Tibial artery (tissue), 4 donors: ENCODE data around the gene TMUB1.

Source experiments
- DNase-seq, 2 donors: peaks; one replicate each; pipeline ENCODE4 v3.0.0-alpha.2; 2019
- H3K27ac ChIP-seq, 2 donors: fragments of 200-600 bp; sonication (generic) in 1 of 2; 1 replicate in 1 of 2; 2 replicates in 1 of 2; pipeline ENCODE4 v1.5.1; 2018 to 2019; ENCODE audit warnings: mild to moderate bottlenecking in 1 of 2
- H3K27me3 ChIP-seq, 2 donors: fragments of 200-600 bp; sonication (generic) in 1 of 2; one replicate each; pipeline versions ENCODE4 v1.5.1 to v1.6.0; 2016 to 2019
- H3K36me3 ChIP-seq, 3 donors: fragments of 200-600 bp; sonication (generic) in 2 of 3; one replicate each; pipeline ENCODE4 v1.5.1; 2016 to 2019; ENCODE audit warnings: mild to moderate bottlenecking in 2 of 3
- H3K4me1 ChIP-seq, 4 donors: fragments of 200-600 bp; sonication (generic) in 2 of 4; 1 replicate in 3 of 4; 2 replicates in 1 of 4; pipeline ENCODE4 v1.5.1; 2016 to 2019
- H3K4me3 ChIP-seq, 2 donors: fragments of 200-600 bp; sonication (generic) in 1 of 2; 1 replicate in 1 of 2; 2 replicates in 1 of 2; pipeline ENCODE4 v1.5.1; 2018 to 2019; ENCODE audit warnings: mild to moderate bottlenecking in 2 of 2
- H3K9me3 ChIP-seq, 3 donors: fragments of 200-600 bp; sonication (generic) in 1 of 3; one replicate each; pipeline ENCODE4 v1.5.1; 2016 to 2019
- CTCF ChIP-seq, 2 experiments: fragments of 200-600 bp in 1 of 2; fragments of 450-650 bp in 1 of 2; IDR thresholded peaks; one replicate each; pipeline ENCODE4 v1.5.1; 2017 to 2019; ENCODE audit warnings: antibody characterized with exemption in 2 of 2, mild to moderate bottlenecking in 1 of 2, moderate library complexity in 1 of 2
- intact Hi-C: fragments of 100-400 bp; cut with DNase I; formaldehyde crosslinking; loops from one replicate; pipeline ENCODE4 v1.15.0; 2023; ENCODE audit warnings: low total_unique reads

Gene TMUB1

DNA sequence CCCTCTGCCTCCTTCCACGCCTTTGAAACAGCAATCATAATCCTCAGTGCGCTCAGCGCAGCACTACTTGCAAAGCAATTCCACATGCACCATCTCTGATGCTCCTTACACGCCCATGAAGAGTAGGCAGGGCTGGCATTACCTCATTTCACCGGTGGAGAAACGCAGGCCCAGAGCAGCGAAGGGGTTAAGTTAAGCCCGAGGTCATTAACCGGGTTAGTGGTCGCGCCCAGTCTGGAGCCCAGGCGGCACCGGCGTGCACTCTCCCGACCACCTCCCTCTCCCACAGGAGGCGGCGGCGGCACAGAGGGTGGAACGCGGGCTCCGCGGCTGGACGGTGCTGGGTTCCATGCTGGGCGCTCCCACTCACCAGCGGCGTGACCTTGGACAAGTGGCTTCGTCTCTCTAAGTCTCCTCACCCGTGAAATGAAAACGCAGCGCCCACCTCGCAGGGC is 3.2 kb downstream of the TMUB1 start:
- Histone ChIP-seq H3K4me1 (peaks cover 0 to 63% (median 46%) of the 10 kb centered on the region in 4 donors), H3K9me3 (no peaks in the 10 kb centered on the region), H3K4me3 (peak overlapping the region; percentile 89 to 95), H3K27me3 (no peaks in the 10 kb centered on the region), H3K27ac (peak overlapping the region; percentile 98 to 99), H3K36me3 (peaks cover 2 to 26% (median 25%) of the 10 kb centered on the region in 3 donors)
- TF ChIP-seq CTCF (IDR thresholded peaks at IDR 0.05) = no peak
- peak in 1 of 2 donors; percentile 60 for DNase-seq
- intact Hi-C loops = no loop called here

GRCh38 chr7:151079199-151079910 is 3.9 kb downstream of the TMUB1 start:
- Histone ChIP-seq H3K27ac (peak overlapping the region; percentile 98 to 99), H3K4me1 (peaks cover 0 to 63% (median 45%) of the 10 kb centered on the region in 4 donors), H3K27me3 (no peaks in the 10 kb centered on the region), H3K9me3 (no peaks in the 10 kb centered on the region), H3K4me3 (peak overlapping the region; percentile 89 to 95), H3K36me3 (peaks cover 8 to 34% (median 32%) of the 10 kb centered on the region in 3 donors)
- intact Hi-C loops = no loop called here
- peak in 1 of 2 donors; percentile 64 for DNase-seq
- no peak for TF ChIP-seq CTCF (IDR thresholded peaks at IDR 0.05)

DNA sequence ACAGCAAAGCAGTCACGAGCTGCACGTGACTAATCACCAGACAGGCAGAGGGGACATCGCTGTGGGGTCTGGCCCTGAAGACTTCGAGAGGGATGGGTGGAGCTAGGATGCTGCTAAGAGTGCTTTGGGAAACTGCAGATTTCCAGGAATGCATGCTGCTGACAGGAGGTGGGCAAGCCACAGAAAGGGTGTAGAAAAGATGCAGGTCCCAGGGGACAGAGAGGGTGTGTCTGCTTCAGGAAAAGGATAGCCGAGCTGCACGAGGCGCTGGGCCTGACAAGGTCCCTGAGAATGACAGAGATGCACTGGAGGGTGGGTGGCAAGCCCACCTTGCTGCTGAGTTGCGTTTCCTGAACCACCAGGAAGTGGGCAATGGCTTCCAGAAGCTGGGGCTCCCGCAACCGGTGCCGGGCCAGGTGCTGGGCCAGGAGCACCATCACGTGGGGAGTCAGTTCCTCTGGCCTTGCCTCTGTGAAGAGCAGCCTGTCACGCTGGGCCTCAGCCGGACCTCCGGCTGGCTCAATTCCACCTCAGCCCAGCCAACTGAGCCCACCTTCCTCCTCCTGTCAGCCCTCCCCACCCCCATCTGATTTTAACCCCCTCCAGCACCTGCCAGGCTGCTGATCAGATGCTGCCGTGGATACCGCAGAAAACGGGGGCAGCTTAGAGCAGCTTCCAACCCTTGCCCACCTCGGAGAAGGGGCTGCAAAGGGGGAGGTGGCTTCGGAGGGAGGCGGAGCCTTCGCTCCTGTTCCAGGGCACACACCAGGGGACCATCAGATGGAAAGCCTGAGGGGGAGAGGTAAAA is 4.9 kb downstream of the TMUB1 start:
- Histone ChIP-seq H3K27ac (peak overlapping the region in 1 of 2 donors; percentile 38), H3K4me3 (no peak overlapping the region)

DNA sequence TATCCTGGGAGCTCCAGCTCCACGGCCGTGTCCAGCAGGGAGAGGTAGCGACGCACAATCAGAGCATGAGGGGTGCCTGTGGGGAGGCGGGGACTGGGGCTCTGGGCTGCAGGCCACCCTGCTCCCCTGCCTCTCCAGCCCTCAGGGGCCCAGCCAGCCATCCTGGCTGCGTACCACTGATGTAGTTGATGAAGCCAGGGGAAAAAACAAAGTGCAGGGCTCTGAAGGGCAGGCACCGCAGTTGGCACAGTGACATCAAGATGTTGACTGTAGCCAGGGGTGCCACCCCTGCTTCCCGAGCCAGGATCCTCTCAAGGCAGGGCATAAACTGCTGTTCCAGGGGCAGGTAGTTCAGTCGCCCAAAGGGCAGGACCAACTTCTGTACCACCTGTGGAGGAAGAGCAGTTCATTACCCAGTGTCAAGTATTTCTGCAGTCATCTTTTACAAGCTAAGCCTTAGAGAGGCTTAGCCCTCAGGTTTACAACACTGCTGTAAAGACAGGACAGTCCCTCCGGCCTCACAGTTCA is 5.5 kb downstream of the TMUB1 start:
- Histone ChIP-seq H3K27me3 (no peaks in the 10 kb centered on the region), H3K4me3 (no peak overlapping the region), H3K9me3 (no peaks in the 10 kb centered on the region), H3K27ac (peak overlapping the region; percentile 11 to 38), H3K36me3 (peaks cover 22 to 50% (median 47%) of the 10 kb centered on the region in 3 donors), H3K4me1 (peaks cover 0 to 56% (median 42%) of the 10 kb centered on the region in 4 donors)
- TF ChIP-seq CTCF (IDR thresholded peaks at IDR 0.05) = no peak
- intact Hi-C loops = no loop called here
- DNase-seq = no peak

More for the DNA sequence above, 4.9 kb downstream of the TMUB1 start:
- Histone ChIP-seq H3K9me3 (no peaks in the 10 kb centered on the region), H3K36me3 (peaks cover 16 to 43% (median 41%) of the 10 kb centered on the region in 3 donors), H3K27me3 (no peaks in the 10 kb centered on the region), H3K4me1 (peaks cover 0 to 57% (median 43%) of the 10 kb centered on the region in 4 donors)
- DNase-seq = peak; percentile 67 to 75
- intact Hi-C loops = no loop called here
- no peak for TF ChIP-seq CTCF (IDR thresholded peaks at IDR 0.05)

DNA sequence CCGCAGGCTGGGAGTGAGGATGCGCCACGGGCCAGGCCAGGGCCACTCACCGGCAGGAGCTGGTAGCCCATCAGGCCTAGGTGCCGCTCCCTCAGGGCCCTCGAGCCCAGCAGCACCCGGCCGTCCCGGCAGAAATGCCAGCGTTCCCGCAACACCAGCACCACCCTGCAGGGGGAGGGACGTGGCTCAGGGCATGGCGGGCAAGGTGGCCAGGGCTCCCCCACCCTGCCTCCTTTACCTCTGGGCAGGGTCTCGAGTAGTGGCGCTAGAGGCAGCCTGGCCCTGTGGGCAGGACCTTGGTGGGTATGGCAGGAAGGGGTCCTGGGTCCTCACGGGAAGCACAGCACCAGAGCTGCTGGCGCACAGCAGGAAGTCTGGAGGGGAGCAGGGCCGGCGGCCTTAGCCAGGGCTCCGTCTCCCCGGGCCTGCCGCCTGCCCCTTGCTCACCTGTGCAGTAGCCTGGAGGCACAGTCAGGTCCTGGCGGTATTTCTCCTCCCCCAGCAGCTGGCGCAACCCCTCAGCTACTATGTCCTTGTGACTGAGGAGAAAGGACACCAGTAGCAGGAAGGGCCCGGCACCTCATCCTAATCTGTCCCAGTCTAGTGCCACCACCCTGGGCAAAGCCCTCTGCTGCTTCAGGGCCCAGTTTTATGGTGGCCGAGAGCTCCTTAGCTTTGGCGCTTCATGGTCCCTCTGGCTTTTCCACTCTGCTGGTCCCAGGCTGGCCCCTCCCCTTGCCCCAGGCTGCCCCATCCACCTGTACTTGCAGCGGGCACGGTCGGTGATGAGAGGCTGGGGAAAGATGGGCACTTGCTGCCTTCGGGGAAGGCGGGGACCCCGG is 6.2 kb downstream of the TMUB1 start:
- peak in 1 of 2 experiments; percentile 12 for TF ChIP-seq CTCF (IDR thresholded peaks at IDR 0.05)
- Histone ChIP-seq H3K4me1 (peaks cover 0 to 49% (median 35%) of the 10 kb centered on the region in 4 donors), H3K9me3 (no peaks in the 10 kb centered on the region), H3K27me3 (no peaks in the 10 kb centered on the region), H3K27ac (peak overlapping the region; percentile 11 to 38), H3K4me3 (no peak overlapping the region), H3K36me3 (peaks cover 26 to 56% (median 54%) of the 10 kb centered on the region in 3 donors)
- DNase-seq = no peak
- intact Hi-C loops = no loop called here
